Mesenteric fat pad (tissue), 1 donor: ENCODE data around the gene PTPN12. TPM values are rescaled to one million over a fixed set of nuclear protein-coding genes. Genes with fewer than 3 reads are reported as not detected.
"Not testable (repeated sequence)": the region's sequence is repeated elsewhere in the genome, so short reads cannot be mapped to it uniquely, and the experiment has no call there.

Experiments used
- DNase-seq: peaks from one replicate; pipeline ENCODE4 v3.0.0-alpha.2; 2020; ENCODE audit warnings: low spot score
- long read RNA-seq: library from polyadenylated mRNA; unstranded; transcript quantifications from one replicate; pipeline ENCODE4 v2.0.0, GENCODE V29; 2020
- total RNA-seq: library from RNA; stranded (reverse); fragmentation: NEBNext Ultra II Directional; extraction: Animal tissue kit (Norgen Biotek cat#: 25700); gene quantifications from one replicate; pipeline ENCODE4 v1.2.1, GENCODE V29; 2021
- donor health status: DM: yes; HTN: yes; CAD: no.

Gene PTPN12
- 111 TPM for total RNA-seq
- long read RNA-seq, partial matches to known transcripts = 8 of 15 reads
- long read RNA-seq, other reads (novel, unspliced or antisense) = 5 of 15 reads

DNA sequence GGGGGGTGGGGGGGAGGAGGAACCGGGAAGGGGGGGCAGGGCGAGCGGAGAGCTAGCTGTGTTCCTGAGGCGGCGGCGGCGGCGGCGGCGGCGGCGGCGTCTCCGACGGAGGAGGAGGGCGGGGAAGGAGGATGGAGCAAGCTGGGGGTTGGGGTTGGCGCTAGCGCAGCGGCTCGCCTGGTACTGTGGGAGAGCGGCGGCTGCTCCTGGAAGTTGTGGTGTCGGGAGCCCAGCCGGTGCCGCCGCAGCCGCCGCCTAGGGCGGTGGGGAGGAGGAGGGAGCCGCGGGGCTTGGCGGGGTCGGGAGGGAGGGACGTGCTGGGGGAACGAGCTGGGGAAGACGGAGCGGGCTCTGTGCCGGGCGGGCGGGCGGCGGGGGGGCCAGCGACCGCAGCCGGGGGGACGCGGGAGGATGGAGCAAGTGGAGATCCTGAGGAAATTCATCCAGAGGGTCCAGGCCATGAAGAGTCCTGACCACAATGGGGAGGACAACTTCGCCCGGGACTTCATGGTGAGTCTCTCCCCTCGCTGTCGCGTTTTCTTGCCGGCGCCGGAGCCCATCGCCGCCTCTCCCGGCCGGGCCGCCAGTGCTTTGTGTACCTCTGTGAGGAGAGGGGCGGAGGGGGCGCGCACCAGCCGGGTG lies at the start of gene PTPN12:
Gene PTPN12, plus strand, starts transcription at position 160 of the 642 bp plus-strand sequence. Its CDS starts 252 bp downstream, at position 412.
- DNase-seq = peak; percentile 93

DNA sequence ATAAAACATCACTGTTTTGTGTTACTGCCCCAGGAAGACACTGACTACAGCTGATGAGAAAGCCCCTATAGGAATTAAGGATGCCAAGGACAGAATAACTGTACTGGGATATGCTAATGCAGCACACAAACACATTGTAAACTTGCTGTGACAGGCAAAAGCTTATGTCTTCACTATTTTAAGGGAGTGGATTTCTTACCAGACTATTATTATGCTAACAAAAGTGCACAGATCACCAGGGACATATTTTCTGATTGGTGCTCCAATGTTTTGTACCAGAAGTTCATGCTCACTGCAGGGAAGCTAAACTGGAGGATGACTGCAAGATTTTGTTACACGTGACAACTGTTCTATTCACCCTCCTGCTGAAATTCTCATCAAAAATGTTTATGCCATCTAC lies 48.1 kb upstream of the PTPN12 start:
- no peak for DNase-seq

DNA sequence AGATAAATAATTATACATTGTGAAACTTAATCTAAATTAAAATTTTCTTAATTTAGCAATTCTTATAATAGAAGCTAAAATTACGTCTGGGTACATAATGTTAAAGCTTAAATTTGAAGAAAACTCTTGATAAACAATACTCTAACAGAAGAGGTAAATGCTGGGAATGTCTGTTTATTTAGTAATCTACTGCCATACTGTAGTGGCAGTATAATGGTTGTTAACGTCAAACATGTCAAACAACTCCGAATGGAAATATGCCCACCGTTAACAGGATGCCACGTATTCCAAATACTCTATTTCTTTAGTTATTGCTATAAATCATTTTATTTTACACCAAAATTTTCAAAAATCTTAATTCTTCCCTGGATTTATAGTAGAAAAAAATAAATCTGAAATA lies 40.0 kb upstream of the PTPN12 start:
- no peak for DNase-seq

DNA sequence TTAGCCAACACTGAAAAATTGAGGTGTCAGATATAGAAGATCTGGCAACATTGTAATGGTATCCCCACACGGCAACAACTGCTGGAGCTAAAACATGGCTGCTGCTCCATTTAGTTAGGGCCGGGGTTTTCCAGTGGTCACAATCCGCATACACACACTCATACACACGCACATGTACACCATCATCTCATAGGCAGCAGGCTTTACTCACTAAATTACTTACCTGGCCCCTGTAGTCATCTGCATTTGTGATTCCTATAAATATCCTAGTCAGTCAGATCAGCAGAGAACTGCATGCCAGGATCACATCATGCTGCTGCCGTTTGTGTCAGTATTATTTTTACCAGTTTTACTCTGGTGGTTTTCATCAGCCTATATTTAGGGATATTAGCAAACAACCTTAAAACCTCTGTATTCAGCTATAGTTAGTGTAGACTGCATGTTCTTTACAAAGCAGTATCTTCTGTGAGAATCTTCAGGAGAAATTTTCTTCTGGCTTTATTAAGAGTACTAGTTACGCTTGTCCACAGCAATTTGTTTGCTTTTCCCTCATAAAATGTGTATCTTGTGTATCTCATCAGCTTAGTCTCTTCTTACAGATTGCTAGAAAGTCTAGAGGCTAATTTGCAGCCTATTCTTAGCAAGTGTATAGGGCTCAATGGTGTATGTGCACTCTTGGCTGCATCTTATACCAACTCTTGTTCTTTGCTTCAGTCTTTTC lies 38.3 kb upstream of the PTPN12 start:
- DNase-seq = no peak

DNA sequence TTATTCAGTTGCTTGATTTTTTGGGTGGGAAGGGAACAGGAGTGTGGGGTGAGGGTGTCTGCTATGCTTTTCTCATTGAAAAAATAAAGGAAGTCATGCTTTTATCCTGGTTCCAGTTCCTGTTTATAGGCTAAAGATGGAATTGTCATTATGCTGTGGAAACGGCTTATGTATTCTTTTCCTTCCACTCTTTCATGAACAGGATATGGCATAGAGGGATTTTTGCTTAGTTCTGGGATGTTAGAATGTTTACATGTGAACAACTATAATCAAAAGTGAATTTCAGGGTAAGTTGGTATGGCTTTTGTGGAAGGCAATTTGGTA lies 35.9 kb upstream of the PTPN12 start:
- DNase-seq = no peak

DNA sequence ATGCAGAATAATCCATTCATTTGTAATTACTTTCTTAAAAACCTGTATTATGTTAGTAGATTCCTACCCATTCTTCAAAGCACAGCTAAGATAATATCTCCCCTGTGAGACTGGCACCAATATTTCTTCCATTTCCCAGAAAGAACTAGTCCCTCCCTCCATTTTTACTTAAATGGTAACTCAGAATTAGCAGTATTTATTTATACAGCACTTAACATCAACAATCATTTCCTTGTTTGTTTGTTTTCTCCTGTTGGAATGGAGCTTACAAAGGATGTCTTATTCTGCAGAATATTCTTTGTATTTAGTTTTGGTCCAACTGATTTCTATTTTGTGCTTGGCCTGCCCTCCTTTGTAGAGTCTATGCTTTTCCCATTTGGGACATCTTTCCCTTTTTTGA lies 32.1 kb upstream of the PTPN12 start:
- no peak for DNase-seq

DNA sequence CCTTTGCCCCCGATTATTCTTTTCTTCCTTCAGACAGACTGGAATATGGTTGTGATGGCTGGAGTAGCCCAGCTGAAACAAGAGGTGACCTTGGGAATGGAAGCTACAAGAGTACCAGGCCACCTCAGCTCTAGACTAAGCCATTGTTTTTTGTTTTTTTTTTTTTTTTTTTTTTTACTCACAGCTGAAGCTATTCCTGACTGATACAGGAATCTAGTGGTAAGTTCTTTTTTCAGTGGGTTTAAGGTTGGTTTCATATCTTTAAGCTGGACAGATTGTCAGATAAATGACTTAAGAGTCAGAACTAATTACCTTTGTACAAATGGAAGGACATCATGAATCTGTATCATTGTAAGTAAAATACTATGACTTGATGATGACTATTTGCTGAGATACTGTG lies 30.2 kb upstream of the PTPN12 start:
- no peak for DNase-seq

DNA sequence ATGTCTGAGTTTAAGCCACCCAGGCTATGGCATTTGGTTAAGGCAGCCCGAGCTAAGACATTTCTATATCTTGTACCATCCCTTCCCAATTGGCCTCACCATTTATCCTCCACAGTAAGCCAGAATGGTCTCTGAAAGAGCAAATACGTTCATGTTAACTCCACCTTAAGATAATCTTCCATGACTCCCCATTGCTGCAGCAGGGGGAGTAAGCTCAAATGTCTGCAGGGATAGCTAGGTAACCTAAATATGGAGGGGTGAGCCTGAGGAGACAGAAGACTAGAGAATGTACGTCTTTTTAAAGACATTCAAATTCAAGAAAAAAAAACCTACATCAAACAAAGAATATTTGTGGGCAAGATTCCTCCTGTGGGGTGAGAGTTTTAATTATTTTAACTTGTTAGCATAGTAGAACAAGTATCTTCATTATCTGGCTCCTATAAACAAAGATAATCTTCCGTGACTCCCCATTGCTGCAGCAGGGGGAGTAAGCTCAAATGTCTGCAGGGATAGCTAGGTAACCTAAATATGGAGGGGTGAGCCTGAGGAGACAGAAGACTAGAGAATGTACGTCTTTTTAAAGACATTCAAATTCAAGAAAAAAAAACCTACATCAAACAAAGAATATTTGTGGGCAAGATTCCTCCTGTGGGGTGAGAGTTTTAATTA lies 24.0 kb upstream of the PTPN12 start:
- not testable (repeated sequence) for DNase-seq

DNA sequence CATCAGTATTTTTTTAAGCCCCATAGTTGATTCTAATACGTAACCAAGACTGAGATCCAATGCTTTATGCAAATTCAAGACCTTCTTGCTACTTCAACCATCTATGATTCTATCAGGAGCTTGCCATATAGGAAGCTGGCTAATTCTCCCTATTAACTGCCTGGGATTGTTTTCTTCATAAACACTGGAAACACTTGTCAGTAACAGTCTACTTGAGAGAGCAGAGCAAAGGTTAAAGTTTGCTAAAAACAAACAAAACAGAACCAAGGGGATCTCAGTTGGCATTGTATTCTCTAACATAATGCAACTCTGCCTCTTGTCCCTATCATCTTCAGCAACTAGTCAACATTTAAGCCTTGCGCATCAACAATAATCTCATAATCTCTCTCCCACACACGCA lies 21.0 kb upstream of the PTPN12 start:
- no peak for DNase-seq

DNA sequence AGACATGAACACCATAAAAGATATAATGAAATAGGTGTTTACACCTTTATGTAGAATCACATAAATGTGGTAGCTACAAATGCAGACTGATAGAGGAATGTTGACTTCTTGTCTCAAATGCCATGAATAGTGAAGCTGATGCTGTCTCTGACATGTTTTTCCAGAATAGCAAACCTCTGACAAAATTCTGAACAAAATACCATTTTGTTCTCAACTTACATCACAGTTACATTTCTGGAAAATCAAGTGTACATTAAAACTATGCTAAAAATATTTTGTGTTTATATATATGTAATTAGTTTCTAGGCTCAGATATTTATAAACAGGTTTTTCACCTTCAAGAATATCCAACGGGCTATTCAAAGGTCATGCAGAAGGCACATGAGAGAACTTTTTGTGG lies 16.8 kb upstream of the PTPN12 start:
- no peak for DNase-seq

DNA sequence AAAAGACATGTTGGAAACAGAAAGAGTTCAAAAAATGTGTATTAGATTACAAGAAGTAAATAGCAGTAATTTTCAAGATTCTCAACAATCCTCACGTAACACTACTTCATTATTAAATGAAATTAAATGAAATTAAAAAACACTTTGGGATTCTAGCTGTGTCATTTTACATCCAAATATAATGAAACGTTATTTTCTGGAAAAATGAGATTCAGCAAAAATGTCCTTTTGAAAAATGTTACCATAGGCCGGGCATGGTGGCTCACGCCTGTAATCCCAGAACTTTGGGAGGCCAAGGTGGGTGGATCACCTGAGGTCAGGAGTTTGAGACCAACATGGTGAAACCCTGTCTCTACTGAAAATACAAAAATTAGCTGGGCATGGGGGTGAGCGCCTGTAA lies 15.6 kb upstream of the PTPN12 start:
- DNase-seq = not testable (repeated sequence)

DNA sequence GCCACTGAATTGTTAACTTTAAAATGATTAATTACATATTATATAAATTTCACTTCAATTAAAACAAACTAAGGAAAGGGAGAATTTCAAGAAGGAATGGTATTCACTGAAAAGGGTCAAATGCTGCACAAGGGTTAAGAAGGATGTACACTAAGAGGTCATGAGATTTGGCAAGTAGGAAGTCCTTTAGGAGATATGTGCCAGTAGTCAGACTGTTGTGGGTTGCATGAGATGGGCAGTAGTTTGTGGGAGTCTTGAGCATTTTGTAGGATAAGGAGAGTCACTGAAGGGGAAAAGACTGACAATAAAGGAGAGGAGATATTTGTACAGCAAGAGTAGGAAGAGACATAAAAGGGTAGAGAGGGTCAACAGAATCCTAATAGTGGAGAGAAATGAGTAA lies 12.4 kb upstream of the PTPN12 start:
- DNase-seq = no peak

DNA sequence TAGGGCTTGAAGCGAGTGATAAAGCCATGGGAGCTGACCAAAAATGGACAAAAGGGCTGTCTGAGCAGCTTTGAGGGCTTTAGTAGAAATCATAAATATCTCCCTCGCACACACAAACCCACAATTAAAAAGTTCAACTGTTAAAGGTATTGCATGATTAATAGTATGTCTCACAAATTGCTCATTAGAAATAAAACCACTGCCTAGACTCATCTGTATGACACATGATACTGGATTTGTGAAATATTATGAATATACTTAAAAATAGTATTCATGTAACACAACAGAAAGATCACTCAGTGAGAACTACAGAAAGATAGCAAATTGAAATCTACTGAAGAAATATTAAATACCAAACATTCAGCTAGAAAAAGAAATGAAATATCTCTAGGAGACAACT lies 11.9 kb upstream of the PTPN12 start:
- no peak for DNase-seq

DNA sequence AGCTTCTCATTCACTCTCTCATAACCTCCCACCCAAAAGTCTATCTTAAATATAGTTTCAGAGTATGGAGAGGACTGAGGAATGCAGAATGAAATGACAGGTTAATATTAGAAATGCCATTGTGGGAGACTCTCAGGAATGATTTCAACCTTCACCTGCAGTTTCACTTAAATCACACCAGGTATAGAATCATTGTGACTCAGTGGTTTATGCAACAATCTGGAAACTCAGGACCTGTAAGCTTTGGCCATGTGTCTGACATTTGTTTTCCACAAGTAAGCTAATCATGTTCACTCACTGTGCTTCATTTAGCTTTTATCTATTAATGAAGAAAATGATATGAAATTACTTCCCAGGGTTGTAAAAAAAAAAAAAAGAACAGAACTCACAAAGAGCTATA lies 8.7 kb upstream of the PTPN12 start:
- no peak for DNase-seq

DNA sequence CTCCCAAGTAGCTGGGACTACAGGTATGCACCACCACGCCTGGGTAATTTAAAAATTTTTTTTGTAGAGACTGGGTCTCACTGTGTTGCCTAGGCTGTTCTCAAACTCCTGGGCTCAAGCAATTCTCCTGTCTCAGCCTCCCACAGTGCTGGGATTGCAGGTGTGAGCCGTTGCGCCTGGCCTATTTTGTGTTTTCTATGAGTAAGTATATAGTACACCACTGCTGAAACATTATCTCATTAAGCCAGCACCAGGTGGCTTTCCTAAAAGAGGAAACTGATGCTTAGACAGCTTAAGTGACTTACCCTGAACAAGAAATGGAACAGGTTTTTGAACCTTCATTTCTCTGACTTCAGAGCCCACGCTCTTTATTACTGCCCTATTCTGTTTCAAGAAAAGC lies 7.8 kb upstream of the PTPN12 start:
- DNase-seq = no peak

DNA sequence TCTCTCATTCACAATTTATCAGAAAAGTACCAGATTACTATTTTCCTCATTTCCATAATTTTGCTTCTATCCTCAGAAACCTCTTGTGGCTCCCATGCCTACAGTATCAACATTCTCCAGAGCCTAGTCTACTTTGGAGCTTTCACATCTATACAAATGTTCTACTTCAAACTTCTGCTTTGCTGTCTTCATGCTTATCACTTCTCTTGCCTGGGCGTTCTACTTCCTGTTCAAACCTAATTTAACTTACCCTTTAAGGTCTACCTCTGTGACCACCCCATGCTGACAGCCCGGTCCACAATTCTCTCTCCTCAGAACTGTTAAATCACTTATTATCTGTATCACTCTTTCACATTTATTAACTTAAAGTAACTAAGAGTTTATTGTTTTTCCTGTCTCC lies 6.1 kb upstream of the PTPN12 start:
- no peak for DNase-seq

DNA sequence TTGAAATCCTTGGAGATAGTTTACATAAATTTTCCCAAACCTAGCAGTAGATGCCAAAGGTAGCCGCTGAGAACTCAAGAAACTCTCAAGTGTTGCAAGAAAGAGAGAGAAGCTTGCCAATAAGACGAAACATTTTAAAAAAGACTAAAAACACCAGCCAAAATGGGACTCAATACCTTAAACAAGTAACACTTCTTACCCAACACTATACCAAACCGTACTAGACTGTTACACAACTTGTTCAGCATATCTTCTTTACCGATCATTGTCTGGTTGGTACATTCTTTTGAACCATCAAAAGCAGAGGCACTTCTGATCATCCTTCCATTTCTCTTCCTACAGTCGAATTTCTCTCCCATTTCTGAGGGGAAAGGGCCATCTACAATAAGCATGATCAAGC lies 4.8 kb upstream of the PTPN12 start:
- DNase-seq = no peak

DNA sequence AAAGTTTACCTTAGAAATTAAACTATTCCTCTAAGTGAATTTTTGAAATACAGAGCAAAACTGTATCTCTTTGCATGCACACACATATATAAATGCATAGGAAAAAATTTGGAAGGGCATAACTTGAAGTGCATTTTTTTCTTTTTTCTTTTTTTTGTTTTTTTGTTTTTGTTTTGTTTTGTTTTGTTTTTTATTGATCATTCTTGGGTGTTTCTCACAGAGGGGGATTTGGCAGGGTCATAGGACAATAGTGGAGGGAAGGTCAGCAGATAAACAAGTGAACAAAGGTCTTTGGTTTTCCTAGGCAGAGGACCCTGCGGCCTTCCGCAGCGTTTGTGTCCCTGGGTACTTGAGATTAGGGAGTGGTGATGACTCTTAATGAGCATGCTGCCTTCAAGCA lies 4.4 kb upstream of the PTPN12 start:
- DNase-seq = not testable (repeated sequence)

DNA sequence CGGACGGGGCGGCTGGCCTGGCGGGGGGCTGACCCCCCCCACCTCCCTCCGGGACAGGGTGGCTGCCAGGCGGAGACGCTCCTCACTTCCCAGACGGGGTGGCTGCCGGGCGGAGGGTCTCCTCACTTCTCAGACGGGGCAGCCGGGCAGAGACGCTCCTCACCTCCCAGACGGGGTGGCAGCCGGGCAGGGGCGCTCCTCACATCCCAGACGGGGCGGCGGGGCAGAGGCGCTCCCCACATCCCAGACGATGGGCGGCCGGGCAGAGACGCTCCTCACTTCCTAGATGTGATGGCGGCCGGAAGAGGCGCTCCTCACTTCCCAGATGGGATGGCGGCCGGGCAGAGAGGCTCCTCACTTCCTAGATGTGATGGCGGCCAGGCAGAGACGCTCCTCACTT lies 3.0 kb upstream of the PTPN12 start:
- not testable (repeated sequence) for DNase-seq

DNA sequence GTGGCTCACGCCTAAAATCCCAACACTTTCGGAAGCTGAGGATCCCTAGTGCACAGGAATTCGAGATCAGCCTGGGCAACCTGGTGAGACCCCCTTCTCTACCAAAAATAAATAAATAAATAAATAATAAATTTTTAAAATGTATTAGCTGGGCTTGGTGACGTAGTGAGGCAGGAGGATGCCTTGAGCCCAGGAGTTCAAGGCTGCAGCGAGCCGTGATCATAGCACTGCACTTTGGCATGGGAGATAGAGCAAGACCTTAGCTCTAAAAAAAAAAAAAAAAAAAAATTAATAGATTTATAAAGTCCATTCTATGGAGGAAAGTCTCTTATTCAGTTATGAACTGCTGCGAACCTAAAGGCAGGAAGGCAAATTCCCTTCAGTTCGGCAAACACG lies 1.1 kb upstream of the PTPN12 start:
- no peak for DNase-seq

DNA sequence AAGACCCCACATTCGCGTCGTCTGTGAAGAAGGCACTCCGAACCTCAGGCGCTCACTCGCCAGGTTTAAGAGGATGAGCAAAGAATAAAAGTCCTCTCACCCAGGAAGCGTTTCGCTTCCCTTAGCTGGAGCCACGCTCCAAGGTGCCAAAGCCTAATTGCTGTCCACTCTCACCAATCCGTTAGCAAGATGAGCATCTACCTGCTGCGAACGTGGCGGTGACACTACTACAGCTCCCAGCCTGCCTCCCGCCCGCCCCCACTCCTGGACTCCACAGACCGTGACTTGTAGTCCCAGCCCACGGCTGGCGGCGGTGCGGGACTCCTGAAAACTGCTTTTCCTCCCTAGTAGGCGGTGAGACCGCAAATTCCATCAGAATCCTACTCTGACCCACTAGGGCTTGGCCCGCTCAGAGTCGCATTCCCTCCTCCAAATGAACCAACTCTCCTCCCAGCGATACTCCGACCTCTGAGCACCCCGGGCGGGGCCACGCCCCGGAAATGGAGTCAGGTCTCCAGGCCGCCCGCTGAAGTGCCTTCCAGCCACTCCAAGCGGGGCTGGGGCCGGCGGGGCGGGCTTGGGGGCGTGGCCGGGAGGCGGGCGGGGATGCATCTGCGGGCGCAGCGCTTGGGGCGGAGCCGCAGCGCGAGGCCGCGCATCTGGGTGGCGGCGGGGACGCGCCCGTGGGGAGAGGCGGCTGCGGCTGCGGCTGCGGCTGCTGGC lies 521 bp upstream of the PTPN12 start:
- DNase-seq = peak; percentile 100

DNA sequence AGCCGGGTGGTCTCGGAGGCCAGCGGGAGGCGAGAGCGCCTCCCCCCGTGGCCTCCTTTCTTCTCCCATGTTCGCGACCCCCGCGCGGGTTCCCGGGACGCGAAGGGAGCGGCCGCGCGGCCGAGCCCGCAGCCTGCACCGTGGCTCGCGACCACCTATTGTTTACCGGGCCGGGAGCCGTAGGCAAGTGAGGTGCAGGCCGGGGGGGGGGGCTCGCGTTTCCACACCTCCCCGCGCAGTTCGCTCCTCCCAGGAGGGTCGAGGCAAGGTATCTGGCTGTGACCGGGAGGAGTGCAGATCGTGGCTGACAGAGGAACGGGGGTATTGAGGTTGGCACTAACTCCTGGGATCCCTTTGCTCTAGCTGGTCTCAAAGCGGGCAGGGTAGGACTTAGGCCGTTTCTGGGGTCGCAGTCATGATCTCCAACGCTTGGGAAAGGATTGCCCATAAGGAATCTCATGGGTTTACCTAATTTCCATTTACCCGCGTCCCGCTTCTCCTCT lies 734 bp downstream of the PTPN12 start:
- DNase-seq = no peak
